HG02642 (cell line): ENCODE results near the gene NANP.
"Not testable (repeated sequence)": the region's sequence is repeated elsewhere in the genome, so short reads cannot be mapped to it uniquely, and the experiment has no call there.

Experiments
- ATAC-seq: cut with Tn5 transposase; IDR thresholded peaks from one replicate; pipeline ENCODE4 v1.9.1; 2021; ENCODE audit warnings: mild to moderate bottlenecking; ENCODE audit not compliant: unreplicated experiment, poor library complexity

NANP gene

GRCh38 chr20:25623736-25624499, at the start of gene NANP:
NANP (minus strand) TSS chr20:25624014; CDS start chr20:25623948, 66 bp downstream.
- peak; percentile 87 for ATAC-seq

GRCh38 chr20:25672659-25673235, 48.9 kb upstream of the NANP start:
- no peak for ATAC-seq

GRCh38 chr20:25669826-25670422, 46.1 kb upstream of the NANP start:
- no peak for ATAC-seq

- no peak for ATAC-seq
Observed at GRCh38 chr20:25668446-25668845, 44.6 kb upstream of the NANP start.

- ATAC-seq, result no peak
Observed at GRCh38 chr20:25659999-25660398, 36.2 kb upstream of the NANP start.

- ATAC-seq, result no peak
Observed at GRCh38 chr20:25654487-25654886, 30.7 kb upstream of the NANP start.

- not testable (repeated sequence) for ATAC-seq
Observed at GRCh38 chr20:25652866-25653265, 29.1 kb upstream of the NANP start.

GRCh38 chr20:25644814-25645213, 21.0 kb upstream of the NANP start:
- no peak for ATAC-seq

GRCh38 chr20:25643716-25644115, 19.9 kb upstream of the NANP start:
- no peak for ATAC-seq

GRCh38 chr20:25637247-25637646, 13.4 kb upstream of the NANP start:
- ATAC-seq, result no peak

- no peak for ATAC-seq
Observed at GRCh38 chr20:25632940-25633790, 9.4 kb upstream of the NANP start.

GRCh38 chr20:25630615-25631014, 6.8 kb upstream of the NANP start:
- ATAC-seq, result not testable (repeated sequence)

- no peak for ATAC-seq
Observed at GRCh38 chr20:25629816-25630499, 6.1 kb upstream of the NANP start.

- ATAC-seq, result no peak
Observed at GRCh38 chr20:25626779-25627178, 3.0 kb upstream of the NANP start.

- no peak for ATAC-seq
Observed at GRCh38 chr20:25624500-25624939, 706 bp upstream of the NANP start.

GRCh38 chr20:25623225-25623735, 534 bp downstream of the NANP start:
- peak; percentile 32 for ATAC-seq

GRCh38 chr20:25622450-25623224, 1.2 kb downstream of the NANP start:
- ATAC-seq, result no peak

GRCh38 chr20:25622049-25622448, 1.8 kb downstream of the NANP start:
- no peak for ATAC-seq

- ATAC-seq, result no peak
Observed at GRCh38 chr20:25619514-25619913, 4.3 kb downstream of the NANP start.
